HG02870 (cell line): ENCODE results near the gene NCAM1.
"Not testable (repeated sequence)": the region's sequence is repeated elsewhere in the genome, so short reads cannot be mapped to it uniquely, and the experiment has no call there.

Experiments
- ATAC-seq: cut with Tn5 transposase; IDR thresholded peaks from one replicate; pipeline ENCODE4 v1.9.1; 2021; ENCODE audit warnings: mild to moderate bottlenecking, moderate library complexity; ENCODE audit not compliant: unreplicated experiment

The NCAM1 gene

GRCh38 chr11:112961146-112961668, at the start of gene NCAM1:
NCAM1 (plus strand) TSS chr11:112961420.
- ATAC-seq, result no peak

- no peak for ATAC-seq
Observed at GRCh38 chr11:112922606-112923005, 38.6 kb upstream of the NCAM1 start.

- ATAC-seq, result not testable (repeated sequence)
Observed at GRCh38 chr11:112924836-112925235, 36.4 kb upstream of the NCAM1 start.

GRCh38 chr11:112925516-112926310, 35.5 kb upstream of the NCAM1 start:
- no peak for ATAC-seq

- no peak for ATAC-seq
Observed at GRCh38 chr11:112928136-112928535, 33.1 kb upstream of the NCAM1 start.

GRCh38 chr11:112929432-112929831, 31.8 kb upstream of the NCAM1 start:
- no peak for ATAC-seq

- no peak for ATAC-seq
Observed at GRCh38 chr11:112931703-112932102, 29.5 kb upstream of the NCAM1 start.

GRCh38 chr11:112932593-112932992, 28.6 kb upstream of the NCAM1 start:
- no peak for ATAC-seq

GRCh38 chr11:112933970-112934369, 27.2 kb upstream of the NCAM1 start:
- ATAC-seq, result no peak

GRCh38 chr11:112941104-112941503, 20.1 kb upstream of the NCAM1 start:
- no peak for ATAC-seq

GRCh38 chr11:112942966-112943643, 18.1 kb upstream of the NCAM1 start:
- ATAC-seq, result no peak

GRCh38 chr11:112946866-112947265, 14.4 kb upstream of the NCAM1 start:
- ATAC-seq, result no peak

- no peak for ATAC-seq
Observed at GRCh38 chr11:112949781-112950575, 11.2 kb upstream of the NCAM1 start.

GRCh38 chr11:112958670-112959069, 2.5 kb upstream of the NCAM1 start:
- no peak for ATAC-seq

GRCh38 chr11:112961751-112962578, 745 bp downstream of the NCAM1 start:
- ATAC-seq, result no peak

GRCh38 chr11:112962579-112963367, 1.6 kb downstream of the NCAM1 start:
- no peak for ATAC-seq

- ATAC-seq, result no peak
Observed at GRCh38 chr11:112963368-112963955, 2.2 kb downstream of the NCAM1 start.

- ATAC-seq, result no peak
Observed at GRCh38 chr11:112965656-112966055, 4.4 kb downstream of the NCAM1 start.

- ATAC-seq, result no peak
Observed at GRCh38 chr11:112966561-112966960, 5.3 kb downstream of the NCAM1 start.
